ENCODE data around the gene PLEKHA1.

Gene PLEKHA1

GRCh38 chr10:122446668-122447423, 72.3 kb downstream of the PLEKHA1 start:
- peak in 1 of 42 donors; percentile 52 for DNase-seq
- intact Hi-C loops (cut with DNase I), result no loop called here

GRCh38 chr10:122448600-122448999, 74.1 kb downstream of the PLEKHA1 start:
- intact Hi-C loops (cut with DNase I), result no loop called here
- peak in 1 of 42 donors; percentile 17 for DNase-seq

- intact Hi-C loops (cut with DNase I), result no loop called here
- peak in 1 of 42 donors; percentile 10 for DNase-seq
Observed at GRCh38 chr10:122449153-122449552, 74.6 kb downstream of the PLEKHA1 start.

- DNase-seq, result peak in 1 of 42 donors; percentile 61
- intact Hi-C loops (cut with DNase I), result no loop called here
Observed at GRCh38 chr10:122450353-122450990, 76.0 kb downstream of the PLEKHA1 start.

- intact Hi-C loops (cut with DNase I), result no loop called here
- no peak for DNase-seq
Observed at GRCh38 chr10:122454071-122454470, 79.6 kb downstream of the PLEKHA1 start.

GRCh38 chr10:122454603-122455080, 80.1 kb downstream of the PLEKHA1 start, which contains the start of gene ARMS2:
ARMS2 (plus strand) TSS chr10:122454653; CDS start chr10:122454728, 75 bp downstream.
- peak in 1 of 42 donors; percentile 34 for DNase-seq
- intact Hi-C loops (cut with DNase I), result no loop called here

GRCh38 chr10:122455376-122456079, 81.0 kb downstream of the PLEKHA1 start:
- DNase-seq, result peak in 1 of 42 donors; percentile 22
- intact Hi-C loops (cut with DNase I), result no loop called here

- intact Hi-C loops (cut with DNase I), result no loop called here
Observed at GRCh38 chr10:122457934-122458333, 83.4 kb downstream of the PLEKHA1 start.

GRCh38 chr10:122458693-122459092, 84.2 kb downstream of the PLEKHA1 start:
- intact Hi-C loops (cut with DNase I), result no loop called here
- peak in 17 of 42 donors; percentile 30 to 81 (median 59) for DNase-seq

More at GRCh38 chr10:122457934-122458333, 83.4 kb downstream of the PLEKHA1 start:
- DNase-seq, result peak in 6 of 42 donors; percentile 11 to 80 (median 52)

GRCh38 chr10:122459561-122460273, 85.2 kb downstream of the PLEKHA1 start:
- intact Hi-C loops (cut with DNase I), result loop anchor here (5.0 kb wide), 1 partner anchor 43 kb away; no protein-coding TSS in a partner anchor
- peak in 1 of 42 donors; percentile 43 for DNase-seq

- intact Hi-C loops (cut with DNase I), result loop anchor here (5.0 kb wide), 1 partner anchor 41 kb away; no protein-coding TSS in a partner anchor
- peak in 4 of 42 donors; percentile 19 to 70 (median 52) for DNase-seq
Observed at GRCh38 chr10:122460891-122461293, 86.4 kb downstream of the PLEKHA1 start.

GRCh38 chr10:122461367-122461728, 86.8 kb downstream of the PLEKHA1 start, which contains the start of gene HTRA1:
HTRA1 (plus strand) TSS chr10:122461553; CDS start chr10:122461653, 100 bp downstream.
- intact Hi-C loops (cut with DNase I), result loop anchor here (5.0 kb wide), 1 partner anchor 41 kb away; no protein-coding TSS in a partner anchor
- peak; percentile 65 to 96 (median 89) for DNase-seq

- peak in 6 of 42 donors; percentile 33 to 57 (median 44) for DNase-seq
- intact Hi-C loops (cut with DNase I), result loop anchor here (5.0 kb wide), 1 partner anchor 40 kb away; no protein-coding TSS in a partner anchor
Observed at GRCh38 chr10:122461729-122462532, 87.4 kb downstream of the PLEKHA1 start.

- DNase-seq, result peak in 15 of 42 donors; percentile 13 to 75 (median 55)
- intact Hi-C loops (cut with DNase I), result loop anchor here (5.0 kb wide), 1 partner anchor 40 kb away; no protein-coding TSS in a partner anchor
Observed at GRCh38 chr10:122462533-122463465, 88.3 kb downstream of the PLEKHA1 start.

GRCh38 chr10:122463466-122464249, 89.2 kb downstream of the PLEKHA1 start:
- intact Hi-C loops (cut with DNase I), result loop anchor here (5.0 kb wide), 1 partner anchor 39 kb away; no protein-coding TSS in a partner anchor
- DNase-seq, result peak in 9 of 42 donors; percentile 27 to 72 (median 41)

GRCh38 chr10:122464250-122464510, 89.7 kb downstream of the PLEKHA1 start:
- intact Hi-C loops (cut with DNase I), result loop anchor here (5.0 kb wide), 1 partner anchor 38 kb away; no protein-coding TSS in a partner anchor
- DNase-seq, result no peak

Measured in head of caudate nucleus (tissue), 42 donors.